ENCODE data around the gene DLG5. TPM values are rescaled to one million over a fixed set of nuclear protein-coding genes. Genes with fewer than 3 reads are reported as not detected.

The DLG5 gene
- total RNA-seq, 2 experiments from 2014 or later = 1.8 to 1.9 TPM

DNA sequence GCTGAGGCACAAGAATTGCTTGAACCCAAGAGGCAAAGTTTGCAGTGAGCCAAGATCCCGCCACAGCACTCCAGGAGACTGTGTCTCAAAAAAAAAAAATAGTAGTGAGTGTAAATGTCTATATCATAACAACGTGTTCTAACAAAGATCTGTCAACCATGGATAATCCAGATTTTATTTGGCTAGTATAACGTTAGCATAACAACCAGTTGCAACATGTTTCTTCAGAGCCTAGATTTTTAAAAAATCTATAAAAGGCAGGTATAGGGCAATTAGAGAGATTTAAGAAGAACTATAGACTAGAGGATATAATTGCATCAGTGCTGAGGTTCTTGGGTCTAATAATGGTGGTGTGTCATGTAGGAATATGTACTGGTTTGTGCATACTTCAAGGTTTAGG lies 30.5 kb downstream of the DLG5 start:
- CTCF ChIA-PET = no interaction called here

DNA sequence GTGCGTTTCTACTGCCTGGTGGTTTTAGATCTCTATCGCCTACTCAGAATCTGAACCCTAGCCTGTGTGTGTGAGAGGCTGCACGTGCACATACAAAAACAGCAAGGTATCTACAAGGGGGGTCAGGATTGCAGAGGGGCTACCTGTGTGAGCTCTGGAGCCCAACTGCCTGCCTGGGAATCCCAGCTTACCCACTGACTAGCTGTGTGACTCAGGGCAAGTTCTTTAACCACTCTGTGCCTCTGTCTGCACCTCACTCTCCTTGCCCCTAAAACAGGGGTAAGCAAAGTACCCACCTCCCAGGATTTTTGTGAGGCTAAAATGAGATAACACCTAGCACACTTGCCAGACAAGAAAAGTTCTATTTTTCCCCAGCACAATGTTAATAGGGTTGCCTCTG lies 32.5 kb downstream of the DLG5 start:
- POLR2A ChIA-PET = no interaction called here
- CTCF ChIA-PET = no interaction called here

More for the DNA sequence above, 30.5 kb downstream of the DLG5 start:
- POLR2A ChIA-PET = no interaction called here

DNA sequence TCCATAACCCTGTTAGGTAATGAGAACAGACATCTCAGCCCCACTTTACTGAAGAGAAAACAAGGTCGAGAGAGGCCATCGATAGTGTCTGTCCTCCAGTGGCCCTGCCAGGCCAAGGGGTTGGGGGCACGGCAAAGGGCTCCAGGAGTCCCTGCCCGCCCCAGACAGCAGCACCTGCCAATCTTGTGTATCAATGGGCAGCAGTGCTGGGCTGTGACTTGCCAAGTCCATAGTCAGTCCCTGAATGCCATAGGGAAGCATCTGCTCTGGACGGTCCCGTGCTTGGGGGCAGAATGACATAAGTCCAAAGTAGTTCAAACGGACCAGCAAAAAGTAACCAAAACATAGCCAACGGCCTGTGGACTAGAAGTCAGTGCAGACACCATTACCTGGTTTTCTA lies 33.2 kb downstream of the DLG5 start:
- ChIA-PET POLR2A (no interaction called here), CTCF (no interaction called here)

DNA sequence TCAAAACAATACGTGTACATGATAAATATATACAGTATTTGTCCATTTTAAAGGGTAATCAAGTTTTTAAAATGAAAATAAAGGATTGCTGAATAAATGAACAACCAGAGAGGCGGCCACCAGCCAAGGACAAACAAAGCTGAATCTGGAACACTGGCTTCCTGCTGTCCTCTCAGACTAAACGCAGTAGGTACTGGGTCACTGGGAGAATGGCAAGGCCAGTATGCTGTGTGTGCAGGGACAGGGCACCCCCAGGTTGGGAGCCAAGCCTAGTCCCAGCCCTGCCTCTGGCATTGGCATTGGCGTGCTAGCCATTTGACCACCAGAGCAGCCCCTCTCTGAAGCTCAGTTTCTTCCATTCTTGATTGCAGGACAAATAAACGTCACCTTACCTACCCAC lies 33.8 kb downstream of the DLG5 start:
- ChIA-PET CTCF (no interaction called here), POLR2A (no interaction called here)

GRCh38 chr10:77892021-77892739 lies 34.4 kb downstream of the DLG5 start:
- CTCF ChIA-PET = no interaction called here
- POLR2A ChIA-PET = no interaction called here

DNA sequence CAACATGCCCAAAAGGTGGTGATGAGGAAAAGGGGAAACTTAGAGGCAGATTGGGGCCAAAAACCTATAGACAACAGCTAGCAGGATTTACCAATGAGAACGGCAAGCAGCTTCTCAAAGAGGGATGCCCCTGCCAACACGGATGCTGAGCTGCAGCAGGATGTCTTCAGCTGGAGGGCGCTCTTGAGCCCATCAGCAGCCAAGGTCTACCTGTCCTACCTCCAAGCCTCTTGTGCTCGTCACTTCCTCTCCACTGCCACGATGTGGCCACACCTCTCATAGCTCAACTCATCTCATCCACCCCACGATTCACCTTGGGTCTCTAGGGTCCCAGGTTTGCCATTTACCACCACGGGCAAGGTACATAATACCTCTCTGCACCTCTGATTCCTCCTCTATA lies 36.5 kb downstream of the DLG5 start:
- POLR2A ChIA-PET = no interaction called here
- CTCF ChIA-PET = interaction anchor here (1.1 kb wide), 1 partner anchor 24 kb away, joined by 3 read pairs; no protein-coding TSS in a partner anchor

- POLR2A ChIA-PET = no interaction called here
- CTCF ChIA-PET = interaction anchor here (0.5 to 1.1 kb wide), 2 partner anchors 25 to 1049 kb away, joined by 3 to 4 read pairs; no protein-coding TSS in a partner anchor
These were observed 37.2 kb downstream of the DLG5 start for GRCh38 chr10:77889277-77889903.

GRCh38 chr10:77888356-77888703 lies 38.2 kb downstream of the DLG5 start:
- ChIA-PET POLR2A (no interaction called here), CTCF (no interaction called here)

DNA sequence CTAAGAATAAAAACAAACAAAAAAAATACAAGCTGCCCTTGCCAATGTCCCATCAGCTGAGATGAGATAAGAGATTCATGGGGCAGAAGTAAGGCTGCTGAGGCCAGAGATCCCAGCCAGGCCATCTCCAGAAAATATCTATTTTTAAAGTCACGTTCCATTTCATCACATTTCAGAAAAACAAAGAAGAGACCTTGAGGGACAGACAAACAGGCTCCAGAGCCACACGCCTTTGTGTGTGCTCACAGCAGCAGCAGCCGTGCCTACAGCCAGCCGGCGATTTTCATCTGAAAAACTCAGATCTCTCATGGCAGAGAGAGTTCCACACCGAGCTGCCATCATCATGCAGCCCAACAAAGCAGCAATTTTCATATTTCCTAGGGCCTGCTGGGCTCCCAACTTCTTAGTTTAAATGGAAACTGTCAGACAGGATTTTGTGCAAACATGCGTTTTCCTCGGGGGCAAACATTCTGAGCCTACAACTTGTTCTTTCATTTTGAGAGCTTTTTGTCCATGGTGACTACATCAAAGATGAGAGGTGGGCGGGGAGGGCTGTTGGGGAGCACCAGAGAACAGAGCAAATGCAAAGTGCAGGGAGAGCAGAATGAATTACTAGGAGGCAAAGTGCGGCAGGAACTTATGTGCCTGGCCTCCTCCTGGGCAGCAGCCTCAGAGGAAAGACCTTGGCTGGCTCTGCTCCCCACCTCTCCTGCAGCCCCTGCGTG lies 38.8 kb downstream of the DLG5 start:
- ChIA-PET CTCF (no interaction called here), POLR2A (no interaction called here)

GRCh38 chr10:77886795-77887355 lies 39.7 kb downstream of the DLG5 start:
- POLR2A ChIA-PET = no interaction called here
- CTCF ChIA-PET = no interaction called here

GRCh38 chr10:77884181-77884580 lies 42.4 kb downstream of the DLG5 start:
- CTCF ChIA-PET = no interaction called here

DNA sequence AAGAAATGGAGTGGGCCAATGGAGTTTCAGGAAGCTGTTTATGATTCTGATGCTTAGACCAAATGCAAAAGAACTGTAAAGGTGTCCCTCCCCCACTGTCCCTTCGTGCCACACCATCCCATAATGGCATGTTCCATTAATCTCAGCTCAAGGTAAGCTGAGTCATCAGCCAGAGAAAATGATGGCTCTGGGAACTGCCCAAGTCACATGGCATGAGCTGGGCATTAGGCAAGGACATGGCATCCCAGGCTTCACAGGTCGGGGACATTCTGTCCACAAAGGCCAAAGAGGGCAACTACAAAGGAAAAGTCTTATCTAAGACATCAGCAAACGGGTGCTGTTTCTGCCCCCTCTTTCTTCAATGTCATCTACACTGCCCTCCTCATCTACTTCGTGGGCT lies 44.9 kb downstream of the DLG5 start:
- CTCF ChIA-PET = no interaction called here
- POLR2A ChIA-PET = no interaction called here

More at GRCh38 chr10:77884181-77884580, 42.4 kb downstream of the DLG5 start:
- POLR2A ChIA-PET = no interaction called here

DNA sequence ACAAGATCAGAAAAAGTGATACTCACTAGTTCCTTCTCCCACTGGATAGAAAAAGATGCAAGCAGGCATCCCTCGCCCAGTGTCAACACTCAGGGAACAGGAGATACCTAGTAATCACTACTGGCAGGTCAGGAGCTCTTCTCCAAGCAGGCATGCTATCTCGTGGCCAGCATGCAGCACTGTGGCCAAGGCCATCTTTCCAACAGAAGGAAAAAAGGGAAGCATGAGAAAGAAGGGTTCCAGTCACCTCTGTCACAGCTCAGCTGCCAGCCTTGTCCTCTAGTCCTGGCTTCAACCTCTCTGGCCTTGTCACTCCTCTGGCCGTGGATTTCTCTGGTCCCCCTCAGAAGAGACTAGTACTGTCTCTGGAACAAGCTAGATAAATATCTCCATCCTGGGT lies 45.3 kb downstream of the DLG5 start:
- ChIA-PET CTCF (interaction anchor here (0.6 kb wide), 1 partner anchor 78 kb away, joined by 3 read pairs; no protein-coding TSS in a partner anchor), POLR2A (interaction anchor here (0.6 kb wide), 1 partner anchor 1562 kb away, joined by 3 read pairs; no protein-coding TSS in a partner anchor)

DNA sequence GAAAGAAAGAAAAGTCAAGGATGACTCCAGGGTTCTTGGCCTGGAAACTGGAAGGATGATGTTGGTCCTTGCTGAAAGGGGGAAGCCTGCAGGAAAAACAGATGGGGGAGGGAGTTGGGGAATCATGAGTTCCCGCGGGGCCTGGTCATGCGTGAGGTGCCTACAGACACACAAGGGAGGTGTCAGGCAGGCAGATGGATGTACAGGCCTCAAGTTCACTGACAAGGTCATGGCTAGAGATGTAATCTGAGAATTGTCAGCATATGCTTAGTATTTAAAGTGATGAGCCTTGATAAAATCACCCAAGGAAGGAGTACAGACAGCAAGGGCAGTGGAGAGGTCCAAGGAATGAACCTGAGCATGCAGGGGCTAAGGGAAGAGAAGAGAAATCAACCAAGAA lies 46.8 kb downstream of the DLG5 start:
- CTCF ChIA-PET = no interaction called here
- POLR2A ChIA-PET = no interaction called here

- ChIA-PET POLR2A (no interaction called here), CTCF (no interaction called here)
These were observed 47.5 kb downstream of the DLG5 start for GRCh38 chr10:77879065-77879464.

DNA sequence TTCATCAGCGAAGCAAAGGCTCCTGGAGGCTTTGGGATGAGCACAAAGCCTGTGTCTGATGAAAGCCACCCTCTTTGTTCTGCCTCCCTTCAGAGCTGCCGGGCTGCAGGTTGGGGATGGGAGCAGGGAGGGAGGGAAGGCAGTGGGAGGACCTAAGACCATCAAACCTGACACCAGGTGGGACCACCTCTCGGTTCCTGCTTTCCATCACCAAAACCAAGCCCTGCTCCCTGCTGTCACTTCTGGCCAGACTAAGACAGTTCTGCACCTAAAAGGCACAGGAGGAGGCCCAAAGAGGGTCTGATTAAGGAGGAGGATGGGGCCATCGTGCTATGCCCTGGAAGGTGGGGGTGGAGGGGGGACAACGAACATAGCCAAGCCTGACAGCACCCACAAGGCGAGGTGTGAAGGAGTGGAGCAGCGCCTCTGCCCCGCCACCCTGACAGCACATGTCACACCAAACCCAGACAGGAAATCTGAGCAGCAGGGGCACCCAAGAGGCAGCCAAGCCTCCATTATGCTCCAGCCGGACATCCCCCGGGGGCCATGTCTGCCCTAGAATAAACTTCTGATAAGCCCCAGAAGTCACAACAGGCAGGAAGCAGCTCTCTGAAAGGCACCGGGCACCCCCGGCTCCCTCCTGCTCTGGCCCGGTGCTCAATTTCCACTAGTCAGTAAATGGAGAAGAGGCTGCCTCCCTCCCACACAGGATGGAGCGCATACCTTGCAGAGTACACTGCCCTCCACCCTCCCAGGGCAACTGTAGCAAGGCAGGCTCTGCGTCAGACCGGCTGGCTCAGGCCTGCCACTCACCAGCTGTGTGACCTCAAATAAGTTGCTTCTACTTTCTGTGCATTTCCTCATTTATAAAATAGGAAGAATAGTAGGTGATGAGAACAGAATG lies 48.9 kb downstream of the DLG5 start:
- ChIA-PET POLR2A (no interaction called here), CTCF (interaction anchor here (0.6 to 1.0 kb wide), 2 partner anchors 40 to 166 kb away, joined by 3 to 4 read pairs; no protein-coding TSS in a partner anchor)

DNA sequence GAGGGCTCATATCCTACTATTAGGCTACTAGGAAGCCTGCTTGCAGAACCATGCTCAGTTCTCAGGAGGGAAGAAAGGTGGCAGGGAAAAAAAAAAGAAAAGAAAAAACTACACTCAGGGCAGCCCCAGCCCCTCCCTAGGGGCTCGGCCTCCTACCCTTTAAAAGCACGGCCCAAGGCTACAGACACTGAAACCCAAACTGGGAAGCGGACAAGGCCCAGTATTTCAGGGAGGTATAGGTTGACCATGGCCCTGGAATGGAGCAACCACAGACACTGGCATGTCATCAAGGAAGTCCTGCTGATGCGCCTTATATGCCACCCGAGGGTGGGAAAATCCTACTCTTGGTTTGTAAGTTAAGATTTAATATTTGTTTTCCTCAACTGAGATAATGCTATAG lies 50.8 kb downstream of the DLG5 start:
- ChIA-PET CTCF (no interaction called here), POLR2A (no interaction called here)

DNA sequence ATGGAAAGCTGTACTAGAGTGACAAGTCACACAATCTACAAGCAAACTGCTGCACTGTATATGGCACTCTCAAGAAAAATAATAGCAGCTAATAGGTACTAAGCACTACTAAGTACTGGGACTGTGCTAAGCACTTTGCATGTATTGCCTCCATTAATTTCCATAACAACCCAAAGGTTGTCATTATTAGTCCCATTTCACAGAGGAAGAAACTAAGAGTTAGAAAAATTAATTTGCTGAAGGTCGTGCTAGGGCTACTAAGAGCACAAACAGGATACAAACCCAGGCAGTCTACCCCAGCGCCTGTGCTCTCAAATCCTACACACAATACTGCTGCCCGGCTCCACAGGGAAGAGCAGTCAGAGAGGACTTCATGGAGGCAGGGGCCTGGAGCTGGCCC lies 51.7 kb downstream of the DLG5 start:
- ChIA-PET CTCF (no interaction called here), POLR2A (no interaction called here)

GRCh38 chr10:77873536-77874380 lies 52.8 kb downstream of the DLG5 start:
- CTCF ChIA-PET = interaction anchor here (0.8 to 1.1 kb wide), 2 partner anchors 27 to 36 kb away, joined by 3 read pairs; no protein-coding TSS in a partner anchor
- POLR2A ChIA-PET = no interaction called here
